Measurements from ENCODE around the gene ANP32E. TPM values are rescaled to one million over a fixed set of nuclear protein-coding genes. Genes with fewer than 3 reads are reported as not detected.

ANP32E gene
- total and polyA plus RNA-seq, 9 of the 15 experiments (the other 6 are each of a cell fraction or from before 2014, with no cell fraction given) = 60.4 to 197 (median 104) TPM

DNA sequence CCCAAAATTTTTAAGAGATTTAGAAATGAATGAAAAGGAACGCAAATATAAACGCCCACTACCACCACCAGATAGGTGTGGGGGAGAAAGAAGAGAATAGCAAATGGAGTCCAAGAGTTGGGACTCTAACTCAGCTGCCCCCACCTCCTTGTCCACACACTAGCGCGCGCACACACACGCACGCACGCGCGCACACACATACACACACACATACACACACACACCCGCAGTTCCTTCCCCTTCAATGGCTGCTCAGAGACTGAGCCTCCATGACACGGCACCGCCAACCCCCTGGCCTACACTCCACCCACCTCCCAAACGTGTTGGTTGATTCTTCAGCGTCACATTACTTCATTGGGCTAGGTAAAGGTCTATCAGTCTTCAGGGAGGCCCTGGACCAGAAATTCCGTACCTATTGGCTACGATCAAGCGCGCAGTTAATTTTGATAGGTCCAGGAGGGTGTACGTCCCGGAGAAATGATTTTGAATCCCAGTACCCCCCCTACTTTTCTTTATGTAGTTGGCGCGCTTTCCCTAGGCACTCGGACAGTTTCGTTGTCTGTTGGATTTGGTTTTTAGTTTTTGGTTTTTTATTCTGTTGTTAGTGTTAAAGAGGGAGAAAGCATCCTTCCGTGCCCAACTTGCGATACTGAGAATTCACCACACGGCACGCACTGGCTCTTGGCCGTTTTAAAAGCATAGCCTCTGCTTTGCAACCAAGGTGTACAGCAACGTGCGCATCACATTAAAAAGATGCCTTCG is at the start of gene ANP32E (continued):
- TF ChIP-seq FOXK2 (conservative IDR thresholded peaks at IDR 0.05 in 1 of 2, IDR thresholded peaks at IDR 0.05 in 1 of 2; ENCODE audit: low read depth in 2 of 2) = peak in 1 of 2 experiments; percentile 83; a peak in 3 of 4 replicates
- TF ChIP-seq ZBTB49 (CRISPR knock-in tag; IDR thresholded peaks at IDR 0.05; ENCODE audit: borderline replicate concordance) = 0 out of 2 replicates have a peak, but pooled peaks have one; percentile 64
- TF ChIP-seq ESRRA (IDR thresholded peaks at IDR 0.05; ENCODE audit: borderline replicate concordance, low read depth) = peak; percentile 38
- peak; percentile 41; the same call in 1 of the 2 replicates for TF ChIP-seq DIDO1 (tag; IDR thresholded peaks at IDR 0.05; ENCODE audit: low read depth)
- TF ChIP-seq, protein P1, sequence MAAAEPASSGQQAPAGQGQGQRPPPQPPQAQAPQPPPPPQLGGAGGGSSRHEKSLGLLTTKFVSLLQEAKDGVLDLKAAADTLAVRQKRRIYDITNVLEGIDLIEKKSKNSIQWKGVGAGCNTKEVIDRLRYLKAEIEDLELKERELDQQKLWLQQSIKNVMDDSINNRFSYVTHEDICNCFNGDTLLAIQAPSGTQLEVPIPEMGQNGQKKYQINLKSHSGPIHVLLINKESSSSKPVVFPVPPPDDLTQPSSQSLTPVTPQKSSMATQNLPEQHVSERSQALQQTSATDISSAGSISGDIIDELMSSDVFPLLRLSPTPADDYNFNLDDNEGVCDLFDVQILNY (CRISPR knock-in tag; IDR thresholded peaks at IDR 0.05) = peak; percentile 90; the same call in 1 of the 2 replicates
- peak; percentile 54 to 79; a peak in 3 of 4 replicates for TF ChIP-seq MNT (conservative IDR thresholded peaks at IDR 0.05)
- TF ChIP-seq RB1 (IDR thresholded peaks at IDR 0.05; ENCODE audit: low read depth) = peak; percentile 81; the same call in 1 of the 2 replicates
- peak; percentile 60; the same call in 1 of the 2 replicates for TF ChIP-seq ARID2 (IDR thresholded peaks at IDR 0.05)
- TF ChIP-seq NR2F6 (CRISPR knock-in tag; IDR thresholded peaks at IDR 0.05) = no peak
- TF ChIP-seq HDAC1 (IDR thresholded peaks at IDR 0.05) = peak; percentile 64 to 88; a peak in 3 of 4 replicates
- peak in 1 of 2 experiments; percentile 58; a peak in 1 of 4 replicates for TF ChIP-seq ZNF639 (CRISPR knock-in tag; conservative IDR thresholded peaks at IDR 0.05 in 1 of 2, IDR thresholded peaks at IDR 0.05 in 1 of 2)
- no peak for TF ChIP-seq ZNF280A (IDR thresholded peaks at IDR 0.05; ENCODE audit: low read depth, partially characterized antibody)
- TF ChIP-seq MAFK (IDR thresholded peaks at IDR 0.05; ENCODE audit: low read length) = no peak
- no peak for TF ChIP-seq ZNF121 (CRISPR knock-in tag; conservative IDR thresholded peaks at IDR 0.05)
- TF ChIP-seq BHLHE40 (IDR thresholded peaks at IDR 0.05; ENCODE audit: low read length) = peak; percentile 59

Data from K562 (cell line).